OCI-LY7 (cell line): ENCODE measurements around the gene CCDC187. TPM values are rescaled to one million over a fixed set of nuclear protein-coding genes. Genes with fewer than 3 reads are reported as not detected.

ENCODE experiments used
- BruUV-seq: library from RNA; stranded (reverse); fragments of 400-500 nt; replicated peaks from 2 replicates; lab custom pipeline; 2021; lab: Mats Ljungman, UMichigan
- CTCF ChIA-PET: fragments of 300-600 bp; sonication (Branson Sonifier 250); formaldehyde crosslinking; loops from one replicate; lab custom pipeline; 2022; ENCODE audit warnings: antibody characterized with exemption; ENCODE audit not compliant: unreplicated experiment; lab: Charles Lee
- POLR2A ChIA-PET: fragments of 300-600 bp; sonication (Branson Sonifier 250); formaldehyde crosslinking; loops from one replicate; lab custom pipeline; 2022; ENCODE audit warnings: antibody characterized with exemption; lab: Charles Lee
- DNase-seq: peaks from one replicate; pipeline ENCODE4 v3.0.0-alpha.2; 2015; ENCODE audit warnings: low spot score
- H2AFZ ChIP-seq: fragments of 200-600 bp; sonication (generic), shearing (Covaris generic); 2 replicates; pipeline ENCODE4 v1.6.1; 2014; ENCODE audit warnings: mild to moderate bottlenecking, antibody characterized with exemption, low read length, moderate library complexity
- H3K27ac ChIP-seq: fragments of 200-600 bp; sonication (generic); 2 replicates; pipeline ENCODE4 v1.5.1; 2014; ENCODE audit warnings: mixed run types, low read depth, mild to moderate bottlenecking, moderate library complexity, low read length, inconsistent platforms; ENCODE audit not compliant: poor library complexity, severe bottlenecking
- H3K36me3 ChIP-seq: fragments of 200-600 bp; sonication (generic); 2 replicates; pipeline ENCODE4 v1.6.1; 2014; ENCODE audit warnings: mild to moderate bottlenecking, antibody characterized with exemption, low read length, moderate library complexity, mixed read lengths; ENCODE audit not compliant: insufficient read depth
- H3K4me1 ChIP-seq: fragments of 200-600 bp; sonication (generic); 2 replicates; pipeline ENCODE4 v1.5.1; 2014; ENCODE audit warnings: mild to moderate bottlenecking, low read length; ENCODE audit not compliant: insufficient read depth, poor library complexity, severe bottlenecking
- H3K4me2 ChIP-seq: fragments of 200-600 bp; sonication (generic); 2 replicates; pipeline ENCODE4 v1.6.1; 2014; ENCODE audit warnings: mild to moderate bottlenecking, low read length
- H3K4me3 ChIP-seq: fragments of 200-600 bp; sonication (generic); 2 replicates; pipeline ENCODE4 v1.5.1; 2014; ENCODE audit warnings: mild to moderate bottlenecking, low read depth, low read length; ENCODE audit not compliant: poor library complexity, severe bottlenecking
- H3K79me2 ChIP-seq: fragments of 200-600 bp; sonication (generic); 2 replicates; pipeline ENCODE4 v1.6.1; 2016; ENCODE audit warnings: low read depth, mild to moderate bottlenecking, low read length, moderate library complexity, mixed read lengths; ENCODE audit not compliant: insufficient read depth
- H3K9me2 ChIP-seq: fragments of 200-600 bp; sonication (generic); 2 replicates; pipeline ENCODE4 v1.6.1; 2016; ENCODE audit warnings: mild to moderate bottlenecking, low read length, mixed read lengths; ENCODE audit not compliant: insufficient read depth
- H3K9me3 ChIP-seq: fragments of 200-600 bp; sonication (generic); 2 replicates; pipeline ENCODE4 v1.6.1; 2014; ENCODE audit warnings: mild to moderate bottlenecking, mixed run types, low read length, mixed read lengths
- H4K20me1 ChIP-seq: fragments of 200-600 bp; sonication (generic); 2 replicates; pipeline ENCODE4 v1.6.1; 2014; ENCODE audit warnings: mild to moderate bottlenecking, antibody characterized with exemption, low read length, moderate library complexity, mixed read lengths; ENCODE audit not compliant: insufficient read depth
- CTCF ChIP-seq: fragments of 200-600 bp; sonication (generic); conservative IDR thresholded peaks from 2 replicates; pipeline ENCODE4 v1.5.1; 2014; ENCODE audit warnings: mild to moderate bottlenecking, antibody characterized with exemption, low read length, moderate library complexity, mixed read lengths
- EZH2phosphoT487 ChIP-seq: fragments of 200-600 bp; sonication (generic); IDR thresholded peaks from 2 replicates; pipeline ENCODE4 v1.6.1; 2018; ENCODE audit warnings: low read depth, borderline replicate concordance, mild to moderate bottlenecking, mixed run types, antibody characterized with exemption, low read length, moderate library complexity, mixed read lengths
- intact Hi-C: fragments of 100-400 bp; cut with micrococcal nuclease; formaldehyde crosslinking; loops from one replicate; pipeline ENCODE4 v1.10.0; 2022; ENCODE audit not compliant: unreplicated experiment
- total RNA-seq, 2 experiments: library from RNA; depleted of rRNA in 1 of 2; stranded (reverse); fragments of >200 nt in 1 of 2; shearing (Covaris generic) in 1 of 2; gene quantifications; 2 replicates each; pipeline ENCODE4 v1.2.3, GENCODE V29; 2014 to 2022

Gene CCDC187
- total RNA-seq, 2 experiments from 2014 or later, result not detected

- ChIA-PET CTCF (interaction anchor here (0.7 kb wide), 1 partner anchor 16 kb away, joined by 4 read pairs; no protein-coding TSS in a partner anchor), POLR2A (no interaction called here)
- TF ChIP-seq CTCF (peak; percentile 98), EZH2phosphoT487 (no peak)
- BruUV-seq, result no TSS peak
- Histone ChIP-seq H4K20me1 (no peaks in the 10 kb centered on the region), H3K9me2 (no peaks in the 10 kb centered on the region), H3K79me2 (no peaks in the 10 kb centered on the region), H3K4me3 (no peak overlapping the region), H3K9me3 (no peaks in the 10 kb centered on the region), H3K36me3 (no peaks in the 10 kb centered on the region), H3K4me1 (no peaks in the 10 kb centered on the region), H2AFZ (no peak overlapping the region), H3K4me2 (no peak overlapping the region), H3K27ac (no peak overlapping the region)
- intact Hi-C loops, result loop anchor here (1.0 kb wide), 1 partner anchor 61 kb away; the partner anchor contains the start of gene SNAPC4
- DNase-seq, result peak; percentile 73
These were observed 35.5 kb upstream of the CCDC187 start for GRCh38 chr9:136339173-136339957.

- BruUV-seq, result no TSS peak
- TF ChIP-seq CTCF (no peak), EZH2phosphoT487 (no peak)
- intact Hi-C loops, result no loop called here
These were observed 34.6 kb upstream of the CCDC187 start for GRCh38 chr9:136338511-136338910.

More at GRCh38 chr9:136338511-136338910, 34.6 kb upstream of the CCDC187 start:
- Histone ChIP-seq H3K4me2 (no peak overlapping the region), H3K9me3 (no peaks in the 10 kb centered on the region), H2AFZ (no peak overlapping the region), H3K9me2 (no peaks in the 10 kb centered on the region), H3K4me3 (no peak overlapping the region), H4K20me1 (no peaks in the 10 kb centered on the region), H3K36me3 (no peaks in the 10 kb centered on the region), H3K79me2 (no peaks in the 10 kb centered on the region), H3K4me1 (no peaks in the 10 kb centered on the region), H3K27ac (no peak overlapping the region)
- ChIA-PET CTCF (interaction anchor here (0.6 kb wide), 1 partner anchor 62 kb away, joined by 3 read pairs; no protein-coding TSS in a partner anchor), POLR2A (no interaction called here)
- no peak for DNase-seq
